Gastrocnemius medialis (tissue), 4 donors: Measurements from ENCODE around the gene TSR3. TPM values are rescaled to one million over a fixed set of nuclear protein-coding genes. Genes with fewer than 3 reads are reported as not detected.

Experiments
- ATAC-seq, 2 donors: fragments of 150-250 bp; one replicate each; pipeline ENCODE4 v1.9.1; 2016
- DNase-seq, 2 donors: peaks; one replicate each; pipeline ENCODE4 v3.0.0-alpha.2; 2019
- H3K27ac ChIP-seq, 4 donors: fragments of 200-600 bp; sonication (generic); 1 replicate in 1 of 4; 2 replicates in 3 of 4; pipeline ENCODE4 v1.5.1; 2016 to 2018; ENCODE audit warnings: mild to moderate bottlenecking in 2 of 4, moderate library complexity in 1 of 4
- H3K27me3 ChIP-seq, 3 donors: fragments of 200-600 bp; sonication (generic) in 2 of 3; 1 replicate in 1 of 3; 2 replicates in 2 of 3; pipeline versions ENCODE4 v1.5.1 to v1.6.0; 2016 to 2019; ENCODE audit warnings: mild to moderate bottlenecking in 1 of 3, moderate library complexity in 1 of 3
- H3K36me3 ChIP-seq, 2 donors: fragments of 200-600 bp; sonication (generic) in 1 of 2; one replicate each; pipeline ENCODE4 v1.5.1; 2017 to 2018
- H3K4me1 ChIP-seq, 2 donors: fragments of 200-600 bp; sonication (generic) in 1 of 2; one replicate each; pipeline ENCODE4 v1.5.1; 2016 to 2017; ENCODE audit warnings: mild to moderate bottlenecking in 2 of 2
- H3K4me3 ChIP-seq, 4 donors: fragments of 200-600 bp; sonication (generic) in 3 of 4; 1 replicate in 1 of 4; 2 replicates in 3 of 4; pipeline ENCODE4 v1.5.1; 2016 to 2019; ENCODE audit warnings: mild to moderate bottlenecking in 2 of 4
- H3K9me3 ChIP-seq, 3 donors: fragments of 200-600 bp; sonication (generic) in 2 of 3; 1 replicate in 1 of 3; 2 replicates in 2 of 3; pipeline ENCODE4 v1.5.1; 2016 to 2019
- POLR2A ChIP-seq, 2 donors: fragments of 450-650 bp; IDR thresholded peaks; one replicate each; pipeline ENCODE4 v1.6.1; 2017; ENCODE audit warnings: antibody characterized with exemption in 2 of 2, mild to moderate bottlenecking in 2 of 2, moderate library complexity in 2 of 2
- in situ Hi-C, 4 donors: fragments of 200-750 bp; cut with MboI; loops; one replicate each; pipeline versions ENCODE4 v1.15.0 to v1.8.0; 2017; ENCODE audit warnings: low sequenced_read_pairs in 4 of 4
- intact Hi-C: fragments of 100-400 bp; cut with DNase I; formaldehyde crosslinking; loops from one replicate; pipeline ENCODE4 v1.15.1; 2023; ENCODE audit warnings: low total_unique reads
- total RNA-seq, 4 donors: library from RNA; depleted of rRNA; stranded (reverse); fragments of >200 nt; gene quantifications; one replicate each; pipeline versions ENCODE4 v1.1.0 to v1.2.3, GENCODE V29; 2016
- TF ChIP-seq, protein P1 (sequence below), 5 experiments: fragments of 450-650 bp in 3 of 5; fragments of 200-600 bp in 2 of 5; sonication (generic) in 2 of 5; IDR thresholded peaks in 4 of 5; conservative IDR thresholded peaks in 1 of 5; 1 replicate in 4 of 5; 2 replicates in 1 of 5; pipeline ENCODE4 v1.5.1; 2016 to 2019; ENCODE audit warnings: antibody characterized with exemption in 5 of 5, mild to moderate bottlenecking in 3 of 5, moderate library complexity in 3 of 5

Gene TSR3
- total RNA-seq, 4 donors from 2014 or later: 63.3 to 103 (median 72.4) TPM

DNA sequence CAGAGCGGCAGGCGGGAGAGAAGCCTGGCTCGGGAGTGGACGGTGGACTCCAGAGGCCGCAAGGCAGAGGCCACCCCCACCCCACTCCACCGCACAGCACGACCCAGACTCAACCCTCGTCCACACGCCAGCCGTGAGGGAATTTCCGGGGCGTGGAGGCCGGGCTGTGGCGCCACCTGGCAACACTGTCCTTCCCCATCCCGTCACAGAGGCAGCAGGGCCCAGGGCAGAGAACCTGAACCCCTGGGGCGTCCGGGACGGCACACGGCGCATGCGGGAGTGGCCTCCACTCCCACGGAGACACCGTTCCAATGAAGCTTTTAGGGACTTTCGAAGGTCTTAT, 23.6 kb upstream of the TSR3 start:
- H3K36me3 ChIP-seq: peaks cover 0 to 3% of the 10 kb centered on the region in 2 donors
- in situ Hi-C loops: no loop called here
- ATAC-seq: no peak
- intact Hi-C loops: no loop called here
- DNase-seq: no peak
- peaks cover 10 to 20% of the 10 kb centered on the region in 2 donors for H3K4me1 ChIP-seq
- no peak for TF ChIP-seq POLR2A (IDR thresholded peaks at IDR 0.05)
- TF ChIP-seq, protein P1, sequence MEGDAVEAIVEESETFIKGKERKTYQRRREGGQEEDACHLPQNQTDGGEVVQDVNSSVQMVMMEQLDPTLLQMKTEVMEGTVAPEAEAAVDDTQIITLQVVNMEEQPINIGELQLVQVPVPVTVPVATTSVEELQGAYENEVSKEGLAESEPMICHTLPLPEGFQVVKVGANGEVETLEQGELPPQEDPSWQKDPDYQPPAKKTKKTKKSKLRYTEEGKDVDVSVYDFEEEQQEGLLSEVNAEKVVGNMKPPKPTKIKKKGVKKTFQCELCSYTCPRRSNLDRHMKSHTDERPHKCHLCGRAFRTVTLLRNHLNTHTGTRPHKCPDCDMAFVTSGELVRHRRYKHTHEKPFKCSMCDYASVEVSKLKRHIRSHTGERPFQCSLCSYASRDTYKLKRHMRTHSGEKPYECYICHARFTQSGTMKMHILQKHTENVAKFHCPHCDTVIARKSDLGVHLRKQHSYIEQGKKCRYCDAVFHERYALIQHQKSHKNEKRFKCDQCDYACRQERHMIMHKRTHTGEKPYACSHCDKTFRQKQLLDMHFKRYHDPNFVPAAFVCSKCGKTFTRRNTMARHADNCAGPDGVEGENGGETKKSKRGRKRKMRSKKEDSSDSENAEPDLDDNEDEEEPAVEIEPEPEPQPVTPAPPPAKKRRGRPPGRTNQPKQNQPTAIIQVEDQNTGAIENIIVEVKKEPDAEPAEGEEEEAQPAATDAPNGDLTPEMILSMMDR (IDR thresholded peaks at IDR 0.05 in 4 of 5, conservative IDR thresholded peaks at IDR 0.05 in 1 of 5): no peak
- no peaks in the 10 kb centered on the region for H3K9me3 ChIP-seq
- H3K27ac ChIP-seq: peak overlapping the region in 1 of 4 donors; percentile 16
- H3K4me3 ChIP-seq: no peak overlapping the region
- H3K27me3 ChIP-seq: no peaks in the 10 kb centered on the region

DNA sequence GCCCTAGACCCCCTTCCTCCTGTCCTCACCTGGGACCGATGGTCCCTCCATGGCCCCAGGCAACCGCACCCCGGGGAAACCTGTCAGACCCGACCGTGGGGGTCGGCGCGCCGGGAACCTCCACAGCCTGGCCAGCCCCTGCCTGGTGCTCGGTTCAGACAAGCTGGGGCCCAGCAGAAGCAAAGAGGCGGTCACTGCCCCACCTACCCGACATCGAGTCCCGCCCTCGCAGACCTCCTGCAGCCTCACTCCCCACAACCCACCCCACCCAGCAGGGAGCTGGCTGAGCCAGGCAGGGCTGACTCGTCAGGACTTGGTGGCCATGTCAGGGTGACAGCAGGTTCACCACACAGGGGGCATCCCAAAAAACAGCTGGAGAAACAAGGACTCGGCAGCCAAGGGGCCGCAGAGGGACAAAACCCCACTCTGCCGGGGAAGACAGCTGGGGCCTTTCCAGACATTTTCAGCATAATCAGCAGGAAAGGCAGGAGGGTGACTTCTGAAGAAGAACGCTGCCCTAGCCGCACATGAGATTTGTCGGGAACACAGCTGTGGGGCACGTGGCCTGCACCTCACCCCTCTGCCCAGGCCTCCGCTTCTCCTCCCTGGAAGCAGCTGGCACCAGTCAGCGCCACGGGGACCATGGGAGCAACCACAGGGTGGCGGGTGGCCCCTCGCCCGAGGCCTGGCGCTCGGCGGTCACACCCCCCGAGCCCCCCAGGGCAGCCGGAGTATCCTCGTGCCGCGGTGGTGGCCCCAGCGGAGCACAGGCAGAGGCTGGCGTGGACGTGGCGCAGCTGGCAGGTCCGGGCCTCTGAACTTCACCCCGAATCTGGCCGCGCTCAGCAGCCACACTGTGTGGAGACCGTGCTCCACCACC, 23.0 kb upstream of the TSR3 start:
- peaks cover 0 to 9% of the 10 kb centered on the region in 2 donors for H3K36me3 ChIP-seq
- no peak for TF ChIP-seq POLR2A (IDR thresholded peaks at IDR 0.05)
- TF ChIP-seq, protein P1 (IDR thresholded peaks at IDR 0.05 in 4 of 5, conservative IDR thresholded peaks at IDR 0.05 in 1 of 5): no peak
- H3K27me3 ChIP-seq: no peaks in the 10 kb centered on the region
- peak overlapping the region in 1 of 4 donors; percentile 16 for H3K27ac ChIP-seq
- intact Hi-C loops (no loop called here), in situ Hi-C loops (no loop called here)
- no peak overlapping the region for H3K4me3 ChIP-seq
- peaks cover 10 to 17% of the 10 kb centered on the region in 2 donors for H3K4me1 ChIP-seq
- H3K9me3 ChIP-seq: no peaks in the 10 kb centered on the region
- no peak for DNase-seq
- ATAC-seq: no peak

DNA sequence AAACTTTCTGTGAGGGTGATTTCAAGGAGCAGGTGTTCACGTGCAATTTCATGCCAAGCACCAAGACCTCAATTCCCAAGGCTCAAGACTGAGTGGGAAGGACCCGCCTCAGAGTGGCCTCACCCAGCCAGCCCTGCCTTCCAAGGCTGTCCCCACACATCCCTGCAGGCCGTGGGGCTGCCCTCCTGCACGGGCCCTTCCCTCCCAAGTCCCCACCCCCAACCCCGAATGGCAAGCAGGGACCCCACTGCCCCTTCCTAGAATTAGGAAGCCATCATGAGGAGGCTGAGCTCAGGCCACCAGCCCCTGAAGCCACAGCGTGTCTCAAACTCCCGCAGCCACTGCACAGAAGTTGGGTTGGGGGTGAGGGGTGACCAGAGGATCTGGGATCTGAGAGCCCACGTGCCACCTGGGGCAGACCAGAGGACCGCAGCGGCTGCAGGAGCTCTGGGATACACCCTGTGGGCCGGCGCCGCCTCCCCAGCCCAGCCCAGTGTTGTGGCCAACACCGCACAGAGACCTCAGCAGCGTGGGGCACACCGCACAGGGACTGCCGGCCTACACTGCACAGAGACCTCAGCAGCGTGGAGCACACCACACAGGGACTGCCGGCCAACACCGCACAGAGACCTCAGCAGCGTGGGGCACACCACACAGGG, 20.7 kb upstream of the TSR3 start:
- intact Hi-C loops: no loop called here

DNA sequence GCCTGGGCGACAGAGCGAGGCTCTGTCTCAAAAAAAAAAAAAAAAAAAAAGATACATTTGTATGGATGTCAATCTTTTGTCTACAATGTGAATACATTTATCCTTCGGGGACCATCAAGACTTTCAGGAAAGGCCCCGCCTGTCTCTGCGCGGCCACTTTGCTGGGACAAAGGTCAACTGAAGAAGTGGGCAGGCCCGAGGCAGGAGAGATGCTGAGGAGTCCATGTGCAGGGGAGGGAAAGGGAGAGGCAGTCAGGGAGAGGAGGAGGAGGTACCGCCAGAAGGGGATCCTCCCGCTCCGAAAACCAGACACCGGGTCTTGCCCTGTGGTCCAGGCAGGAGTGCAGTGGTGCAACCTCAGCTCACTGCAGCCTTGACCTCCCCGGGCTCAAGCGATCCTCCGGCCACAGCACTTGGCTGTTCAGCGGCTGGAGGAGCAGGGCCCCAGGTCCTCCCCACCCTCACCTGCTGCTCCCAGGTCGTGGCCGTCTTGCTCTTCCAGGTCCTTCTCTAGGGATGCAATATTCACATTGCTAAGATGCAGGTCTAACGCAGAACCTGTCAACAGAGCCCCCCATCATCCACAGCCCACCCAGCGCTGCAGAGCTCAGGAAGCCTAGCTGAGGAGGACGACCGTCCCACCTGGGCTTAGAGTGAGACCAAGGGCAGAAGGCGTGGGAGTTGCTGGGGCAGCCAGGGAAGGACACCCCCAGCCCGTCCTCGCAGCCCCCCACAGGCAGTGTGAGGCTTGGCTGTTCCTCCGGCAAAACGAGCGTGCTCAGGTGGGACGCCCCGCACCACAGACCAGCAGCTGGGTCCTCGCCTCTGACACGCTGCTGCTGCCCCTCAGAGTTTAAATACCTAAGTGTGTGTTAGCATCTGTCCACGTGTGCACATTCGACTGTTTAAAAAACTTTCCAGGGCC, 19.6 kb upstream of the TSR3 start:
- H3K27me3 ChIP-seq: no peaks in the 10 kb centered on the region
- no peak overlapping the region for H3K4me3 ChIP-seq
- H3K9me3 ChIP-seq: no peaks in the 10 kb centered on the region
- peaks cover 0 to 25% of the 10 kb centered on the region in 2 donors for H3K36me3 ChIP-seq
- TF ChIP-seq, protein P1 (IDR thresholded peaks at IDR 0.05 in 4 of 5, conservative IDR thresholded peaks at IDR 0.05 in 1 of 5): no peak
- no peak for TF ChIP-seq POLR2A (IDR thresholded peaks at IDR 0.05)
- no peak overlapping the region for H3K27ac ChIP-seq
- DNase-seq: no peak
- in situ Hi-C loops: no loop called here
- no peaks in the 10 kb centered on the region for H3K4me1 ChIP-seq
- intact Hi-C loops: no loop called here
- ATAC-seq: no peak

More for the DNA sequence above, 20.7 kb upstream of the TSR3 start:
- no peaks in the 10 kb centered on the region for H3K9me3 ChIP-seq
- DNase-seq (no peak), ATAC-seq (no peak)
- no peak overlapping the region for H3K4me3 ChIP-seq
- H3K27me3 ChIP-seq: no peaks in the 10 kb centered on the region
- H3K4me1 ChIP-seq: peaks cover 0 to 4% of the 10 kb centered on the region in 2 donors
- peaks cover 0 to 16% of the 10 kb centered on the region in 2 donors for H3K36me3 ChIP-seq
- in situ Hi-C loops: no loop called here
- H3K27ac ChIP-seq: no peak overlapping the region
- TF ChIP-seq POLR2A (IDR thresholded peaks at IDR 0.05): no peak
- TF ChIP-seq, protein P1 (IDR thresholded peaks at IDR 0.05 in 4 of 5, conservative IDR thresholded peaks at IDR 0.05 in 1 of 5): no peak
